HG03159 (cell line): ENCODE measurements around the gene MRPS23.

ENCODE experiments used
- ATAC-seq: cut with Tn5 transposase; IDR thresholded peaks from one replicate; pipeline ENCODE4 v1.9.1; 2021; ENCODE audit warnings: mild to moderate bottlenecking, moderate library complexity; ENCODE audit not compliant: unreplicated experiment

The MRPS23 gene

DNA sequence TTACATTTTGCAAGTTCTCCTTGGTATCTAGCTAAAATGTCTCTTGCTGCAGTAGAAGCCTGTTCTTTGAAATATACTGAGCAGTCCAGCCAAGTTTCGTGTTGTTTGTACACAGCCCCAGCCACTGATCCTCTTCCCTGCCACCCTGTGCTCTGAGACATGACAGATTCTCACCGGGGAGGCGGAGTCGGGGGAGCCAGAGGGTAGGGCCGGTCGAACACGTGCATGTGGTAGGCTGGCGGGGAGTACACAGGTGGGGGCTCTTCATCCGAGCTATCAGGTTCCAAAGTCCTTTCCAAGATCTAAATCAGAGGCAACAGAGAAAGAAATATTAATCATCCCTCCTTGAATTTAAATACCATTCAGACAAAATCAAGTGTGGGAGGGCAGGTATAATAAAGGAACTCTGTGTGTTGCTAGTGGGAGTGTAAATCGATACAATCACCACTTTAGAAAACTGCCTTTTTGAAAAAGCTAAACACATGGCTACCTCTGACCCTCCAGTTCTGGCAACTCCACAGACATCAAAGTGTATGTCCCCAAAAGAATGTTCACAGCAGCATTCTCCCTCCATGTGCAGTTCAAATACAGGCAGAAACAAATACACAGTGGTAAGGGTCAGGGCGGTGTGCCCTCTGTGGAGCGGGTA is 29.7 kb upstream of the MRPS23 start:
- ATAC-seq, result no peak

- no peak for ATAC-seq
Measured at GRCh38 chr17:57877803-57878377, 28.0 kb upstream of the MRPS23 start.

- ATAC-seq, result no peak
Measured at GRCh38 chr17:57876866-57877237, 27.0 kb upstream of the MRPS23 start.

DNA sequence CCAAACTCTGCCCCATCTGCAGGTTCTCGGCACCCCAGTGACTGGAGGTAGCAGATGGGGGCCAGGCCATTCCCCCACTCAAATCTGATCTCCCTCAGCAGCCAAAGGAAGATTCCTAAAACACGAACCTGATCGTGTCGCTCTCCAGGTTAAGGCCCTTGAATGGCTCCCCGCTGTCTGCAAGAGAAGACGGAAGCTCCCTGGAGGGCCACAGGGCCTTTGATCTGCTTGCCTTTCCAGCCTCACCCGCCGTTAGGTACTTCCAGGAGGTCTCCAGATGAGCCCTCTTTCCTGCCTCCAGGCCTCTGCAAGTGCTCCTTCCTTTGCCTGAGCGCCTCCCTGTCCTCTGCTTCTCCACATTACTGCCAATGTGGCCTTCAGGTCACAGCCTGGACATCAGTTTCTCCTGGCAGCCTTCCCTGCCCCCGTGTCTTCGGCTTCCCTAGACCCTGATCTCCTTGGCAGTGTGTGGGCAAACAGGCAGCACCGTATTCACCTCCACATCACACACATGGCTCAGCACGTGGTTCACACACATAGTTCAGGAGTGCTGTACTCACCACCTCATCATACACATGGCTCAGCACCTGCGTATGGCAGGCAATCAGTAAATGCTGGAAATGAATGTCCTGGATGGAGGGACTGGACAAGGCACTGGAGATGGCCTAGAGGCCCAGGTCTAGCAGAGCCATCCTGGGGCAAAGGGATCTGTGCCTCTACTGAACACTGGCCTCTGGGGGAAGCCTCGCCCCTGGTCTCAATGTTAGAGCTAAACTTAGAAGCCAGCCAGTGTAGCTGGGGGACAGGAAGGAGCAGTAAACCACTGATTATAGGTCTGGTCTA is 26.4 kb upstream of the MRPS23 start:
- ATAC-seq, result no peak

DNA sequence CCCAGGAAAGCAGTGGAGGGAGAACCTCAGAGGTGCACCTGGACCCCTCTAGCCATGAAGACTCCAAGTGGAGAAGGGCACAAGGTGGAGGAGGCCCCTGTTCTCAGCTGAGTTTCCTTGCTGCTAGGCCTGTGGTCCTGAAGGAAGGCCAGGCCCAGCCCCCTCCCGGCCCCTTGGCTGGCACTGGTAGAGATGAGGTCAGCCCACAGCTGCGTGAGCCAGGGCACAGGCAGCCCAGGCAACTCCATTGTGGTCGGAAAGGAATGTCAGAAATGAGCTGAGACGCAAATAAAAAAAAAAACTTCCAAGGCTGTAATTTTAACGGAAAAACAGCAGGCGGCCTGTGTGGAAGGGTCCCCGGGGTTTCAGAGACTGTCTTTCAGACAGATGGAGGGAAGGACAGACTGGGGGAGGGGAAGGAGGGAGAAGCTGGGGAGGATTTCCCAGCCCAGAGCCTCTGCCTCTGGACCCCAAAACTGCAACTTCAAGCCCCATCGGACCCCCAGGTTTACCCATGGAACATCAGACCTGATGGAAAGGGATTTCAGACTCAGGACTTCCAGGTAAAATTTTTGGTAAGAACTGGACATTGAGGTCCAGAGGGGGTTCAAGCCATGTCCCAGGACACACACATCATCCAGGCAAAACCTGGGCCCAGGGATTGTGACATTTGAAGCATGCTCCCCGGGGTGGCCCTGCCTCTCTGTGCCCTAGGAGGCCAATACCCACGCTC is 25.6 kb upstream of the MRPS23 start:
- ATAC-seq, result no peak

DNA sequence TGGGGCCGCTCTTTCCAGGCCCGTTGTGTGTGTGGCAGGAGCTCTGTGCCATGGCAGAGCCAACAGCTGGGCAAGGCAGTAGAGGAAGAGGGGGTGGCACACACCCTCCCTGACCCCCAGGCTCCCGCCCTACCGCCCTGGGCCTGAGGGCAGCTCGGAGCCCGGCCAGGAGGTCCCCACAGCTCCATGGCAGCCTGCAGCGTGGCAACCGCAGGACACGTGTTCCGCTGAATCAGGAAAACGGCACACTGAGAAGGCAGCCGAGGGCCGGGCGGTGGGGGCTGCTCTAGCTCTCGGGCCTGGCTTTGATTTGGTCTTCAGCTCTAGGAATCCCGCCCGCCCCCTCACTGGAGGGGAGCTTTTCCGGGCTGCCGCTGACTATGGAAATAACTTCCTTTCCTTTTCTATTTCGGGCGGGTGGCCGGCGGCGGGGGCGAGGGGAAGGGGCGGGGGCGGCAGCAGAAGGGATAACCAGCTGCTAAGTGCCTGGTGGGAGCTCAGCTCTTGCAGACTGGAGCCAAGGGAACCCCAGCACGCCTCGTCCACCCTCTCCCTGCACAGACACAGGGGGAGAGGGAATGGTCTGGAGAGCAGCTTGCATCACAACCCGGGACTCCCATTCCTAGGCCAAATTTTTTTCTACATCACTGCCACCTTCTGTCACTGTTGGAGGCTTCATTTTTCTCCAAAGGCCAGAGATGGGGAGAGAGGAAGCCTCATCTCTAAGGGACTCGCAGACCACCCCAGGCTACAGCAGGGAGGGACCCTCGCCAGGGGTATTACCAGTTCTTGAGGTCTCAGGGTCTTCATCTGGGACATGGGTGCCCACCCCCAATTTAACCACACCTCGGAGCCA is 24.8 kb upstream of the MRPS23 start:
- no peak for ATAC-seq

GRCh38 chr17:57874058-57874419 is 24.2 kb upstream of the MRPS23 start:
- no peak for ATAC-seq

DNA sequence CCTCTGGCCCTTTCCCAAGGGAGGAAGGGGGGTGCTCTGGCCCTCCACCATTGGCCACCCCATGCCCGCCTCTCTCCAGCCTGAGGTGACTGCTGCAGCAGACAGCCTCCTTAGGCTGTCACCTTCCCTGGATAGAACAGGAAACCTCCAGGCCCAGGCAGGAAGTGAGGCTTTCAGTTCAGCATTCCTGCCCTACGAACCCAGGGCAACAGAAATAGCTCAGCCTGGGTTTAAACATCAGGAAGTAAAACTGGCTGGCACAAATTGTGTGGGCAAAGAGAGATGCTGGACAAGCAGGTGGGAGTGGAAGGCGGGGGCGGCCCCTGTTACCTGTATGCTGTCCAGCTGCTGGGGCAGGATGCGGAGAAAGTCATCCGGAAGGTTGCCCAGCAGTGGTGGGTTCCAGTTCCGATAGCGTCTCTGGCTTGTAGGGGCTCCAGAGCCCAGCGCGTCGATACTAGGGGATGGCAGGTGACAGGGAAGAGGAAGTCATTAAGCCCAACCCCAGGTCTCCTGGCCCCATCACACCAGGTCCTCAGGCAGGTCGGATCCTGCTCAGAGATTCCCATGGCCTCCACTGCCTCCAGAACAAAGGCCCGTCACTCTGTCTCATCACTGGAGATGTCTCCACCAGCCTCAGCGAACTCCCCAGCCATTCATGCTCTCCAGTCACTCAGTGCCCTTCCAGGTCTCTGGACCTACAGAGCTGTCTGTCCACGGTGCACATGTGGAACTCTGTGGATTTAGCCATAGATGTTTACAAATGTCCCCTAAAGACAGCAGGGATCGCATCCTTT is 23.6 kb upstream of the MRPS23 start:
- no peak for ATAC-seq

- no peak for ATAC-seq
Measured at GRCh38 chr17:57872536-57872935, 22.7 kb upstream of the MRPS23 start.

GRCh38 chr17:57871863-57872262 is 22.0 kb upstream of the MRPS23 start:
- ATAC-seq, result no peak

GRCh38 chr17:57871155-57871554 is 21.3 kb upstream of the MRPS23 start:
- ATAC-seq, result no peak

- no peak for ATAC-seq
Measured at GRCh38 chr17:57870283-57870635, 20.4 kb upstream of the MRPS23 start.

DNA sequence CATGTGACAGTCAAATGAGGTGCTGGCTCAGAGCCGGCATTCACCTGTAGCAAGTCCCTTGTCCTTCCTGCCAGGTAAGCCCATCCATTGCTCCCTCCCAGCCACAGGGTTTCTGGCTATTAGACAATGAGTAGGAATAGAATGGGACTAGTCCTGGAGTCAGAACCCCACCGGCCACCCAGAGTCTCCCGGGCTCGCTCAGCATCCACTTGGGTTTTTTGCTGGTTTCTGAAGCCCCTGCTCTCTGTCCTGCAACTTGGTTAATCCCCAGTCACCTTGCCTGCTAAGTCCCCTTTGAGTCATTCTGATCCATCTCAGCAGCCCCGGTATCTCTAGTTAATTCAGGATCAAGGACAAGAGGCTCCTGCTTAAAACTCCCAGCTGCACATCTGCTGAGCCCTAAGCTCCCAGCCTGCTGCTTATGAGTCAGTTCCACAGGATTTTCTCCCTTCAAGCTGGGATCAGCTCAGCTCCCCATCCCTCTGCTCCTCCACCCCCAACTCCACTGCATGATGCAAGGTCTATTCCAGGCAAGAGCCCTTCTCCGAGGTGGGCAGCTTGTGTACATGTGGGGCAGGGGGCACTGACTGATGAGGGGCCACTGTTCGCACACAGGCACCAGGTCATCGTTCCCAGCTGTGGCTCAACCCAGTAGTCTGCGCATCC is 19.9 kb upstream of the MRPS23 start:
- ATAC-seq, result no peak

DNA sequence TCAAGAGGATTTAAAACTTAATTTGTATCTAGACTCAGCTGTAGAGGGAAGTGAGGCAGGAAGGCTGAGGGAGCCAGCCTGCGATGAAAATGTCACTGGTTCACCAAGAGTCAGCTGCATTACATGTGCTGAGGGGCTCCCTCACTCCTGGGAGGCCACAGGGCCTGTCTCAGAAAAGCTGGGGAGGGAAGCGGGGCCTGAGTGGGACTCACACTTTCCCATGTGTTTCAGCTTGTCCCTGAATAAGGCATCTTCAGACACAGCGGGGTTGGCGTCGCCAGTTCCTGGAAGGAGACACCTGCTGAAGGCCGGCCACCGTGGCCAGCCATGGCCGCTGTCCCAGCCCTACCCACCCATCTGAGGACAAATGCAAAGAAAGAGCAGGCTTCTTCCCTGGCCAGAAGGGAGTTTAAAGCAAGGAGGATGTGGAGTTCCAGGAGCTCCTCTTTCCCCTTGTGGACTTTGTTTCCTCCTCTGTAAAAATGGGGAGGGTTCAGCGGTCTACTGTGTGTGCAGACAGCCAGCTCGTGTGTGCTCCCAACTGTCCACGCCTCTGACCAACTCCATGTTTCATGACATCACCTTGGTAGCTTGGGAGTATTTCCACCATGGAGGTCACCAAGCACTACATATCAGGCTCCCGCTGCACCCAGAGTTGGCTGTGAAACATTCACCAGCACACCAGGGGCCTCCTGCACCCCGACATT is 19.2 kb upstream of the MRPS23 start:
- ATAC-seq, result no peak

DNA sequence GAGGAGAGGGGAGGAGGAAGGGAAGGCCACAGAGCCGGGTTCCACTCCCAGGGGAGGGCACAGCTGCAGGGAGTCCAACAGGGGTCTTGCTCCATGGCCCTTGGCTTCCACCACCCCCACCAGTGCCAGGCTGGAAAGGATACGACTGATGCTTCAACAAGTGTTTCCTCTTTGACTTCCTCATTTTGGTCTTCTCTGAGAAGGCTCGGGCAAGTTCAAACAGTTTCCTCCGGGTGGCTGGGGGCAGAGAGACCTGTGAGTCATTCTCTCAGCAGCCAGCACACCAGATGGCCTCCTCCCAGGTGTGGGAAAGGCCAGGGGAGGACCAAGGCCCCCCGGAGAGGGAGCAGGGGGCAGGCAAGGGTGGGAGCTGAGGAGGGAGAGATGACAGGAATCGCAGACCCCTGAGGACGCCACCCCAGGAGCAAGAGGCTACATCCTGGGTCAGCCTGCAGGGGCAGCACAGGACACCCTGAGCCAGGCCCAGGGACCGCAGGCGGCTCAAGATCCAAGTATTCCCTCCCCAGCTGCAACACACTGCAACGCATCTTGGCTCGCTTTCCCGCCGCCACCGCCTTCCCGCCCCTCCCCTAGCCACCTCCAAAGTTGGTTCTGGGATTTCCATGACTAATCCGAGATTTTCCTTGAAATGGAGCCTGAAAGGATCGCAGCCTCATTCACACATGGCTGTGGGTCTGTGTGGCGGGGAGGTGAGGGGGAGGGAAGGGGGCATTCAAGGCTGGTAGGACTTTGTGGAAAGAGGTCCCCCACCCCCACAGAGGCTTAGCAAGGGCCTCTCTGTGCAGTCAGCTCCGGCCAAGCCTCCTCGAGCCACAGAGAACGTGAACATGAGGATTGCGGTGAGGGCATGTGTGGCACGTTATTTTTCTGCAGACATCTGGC is 18.4 kb upstream of the MRPS23 start:
- ATAC-seq, result peak; percentile 77

GRCh38 chr17:57867126-57867525 is 17.3 kb upstream of the MRPS23 start:
- no peak for ATAC-seq

GRCh38 chr17:57866723-57867122 is 16.9 kb upstream of the MRPS23 start:
- ATAC-seq, result no peak

DNA sequence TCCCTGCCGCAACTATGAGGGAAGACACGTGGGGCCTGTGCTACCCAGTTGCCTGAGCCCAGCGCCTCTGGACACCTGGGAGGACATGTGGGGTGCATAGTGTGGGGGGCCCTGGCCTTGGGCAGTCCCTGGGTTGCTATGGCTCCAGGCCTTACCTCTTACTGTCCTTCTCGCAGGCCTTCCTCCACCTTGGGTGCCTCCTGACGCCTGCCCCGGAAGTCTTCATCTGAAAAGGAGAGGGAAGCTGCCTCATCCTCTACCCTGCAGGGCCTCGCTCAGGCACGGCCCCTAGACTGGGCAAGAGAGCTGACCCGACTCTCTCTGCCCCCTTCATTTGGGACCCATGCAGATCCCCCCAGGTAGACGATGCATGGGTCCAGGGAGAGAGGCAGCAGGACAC is 16.5 kb upstream of the MRPS23 start:
- ATAC-seq, result no peak
